Measurements from ENCODE around the gene GPSM1.

Gene GPSM1

DNA sequence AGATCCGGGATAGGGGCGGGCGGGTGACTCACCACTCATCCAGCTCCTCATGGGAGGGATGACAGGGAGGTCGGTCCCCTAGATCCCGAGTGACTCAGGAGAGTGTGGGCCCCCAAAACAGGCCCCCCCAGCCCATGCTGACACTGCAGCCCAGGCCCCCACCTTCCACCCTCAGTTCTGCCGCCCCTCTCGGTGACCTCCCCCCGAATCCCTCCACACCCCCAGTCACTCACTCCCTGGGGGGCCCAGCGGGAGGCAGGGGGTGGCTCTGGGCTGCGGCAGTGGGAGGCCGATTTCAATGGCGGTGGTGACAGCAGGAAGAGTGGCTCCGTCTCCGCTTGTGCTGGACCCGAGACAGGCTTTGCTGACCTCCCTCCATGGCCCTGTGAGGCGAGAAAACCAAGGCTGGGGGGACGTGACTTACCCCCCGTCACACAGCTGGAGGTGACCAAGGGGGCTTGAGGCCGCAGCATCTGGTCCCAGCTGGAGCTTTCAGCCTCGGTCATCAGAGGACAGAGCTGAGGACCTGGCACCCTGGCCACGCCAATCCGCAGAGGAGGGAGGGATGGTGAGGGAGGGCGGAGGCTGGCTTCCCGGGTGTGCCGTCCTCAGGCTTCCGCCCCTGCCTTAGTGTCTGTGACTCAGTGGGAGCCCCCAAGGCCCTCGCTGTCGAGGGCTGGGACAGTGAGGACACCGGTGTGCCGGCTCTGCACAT, 9.0 kb downstream of the GPSM1 start:
- no peak for DNase-seq (ENCODE audit: extremely low read depth, low read depth)

DNA sequence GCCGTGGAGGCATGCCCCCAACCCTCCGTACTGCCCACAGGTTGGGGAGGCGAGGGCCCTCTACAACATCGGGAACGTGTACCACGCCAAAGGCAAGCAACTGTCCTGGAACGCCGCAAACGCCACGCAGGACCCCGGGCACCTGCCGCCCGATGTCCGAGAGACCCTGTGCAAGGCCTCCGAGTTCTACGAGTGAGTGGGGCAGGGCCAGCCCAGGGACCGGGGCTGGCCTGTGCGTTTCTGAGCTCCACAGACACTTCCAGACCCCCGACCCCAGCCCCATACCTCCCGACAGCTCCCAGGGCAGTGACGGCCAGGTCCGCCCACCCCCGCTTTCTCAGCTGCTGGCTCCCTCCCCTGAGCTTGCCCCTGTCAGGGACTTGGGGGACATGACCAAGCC, 9.5 kb downstream of the GPSM1 start:
- DNase-seq (ENCODE audit: extremely low read depth, low read depth), result no peak
- TF ChIP-seq, protein P1, sequence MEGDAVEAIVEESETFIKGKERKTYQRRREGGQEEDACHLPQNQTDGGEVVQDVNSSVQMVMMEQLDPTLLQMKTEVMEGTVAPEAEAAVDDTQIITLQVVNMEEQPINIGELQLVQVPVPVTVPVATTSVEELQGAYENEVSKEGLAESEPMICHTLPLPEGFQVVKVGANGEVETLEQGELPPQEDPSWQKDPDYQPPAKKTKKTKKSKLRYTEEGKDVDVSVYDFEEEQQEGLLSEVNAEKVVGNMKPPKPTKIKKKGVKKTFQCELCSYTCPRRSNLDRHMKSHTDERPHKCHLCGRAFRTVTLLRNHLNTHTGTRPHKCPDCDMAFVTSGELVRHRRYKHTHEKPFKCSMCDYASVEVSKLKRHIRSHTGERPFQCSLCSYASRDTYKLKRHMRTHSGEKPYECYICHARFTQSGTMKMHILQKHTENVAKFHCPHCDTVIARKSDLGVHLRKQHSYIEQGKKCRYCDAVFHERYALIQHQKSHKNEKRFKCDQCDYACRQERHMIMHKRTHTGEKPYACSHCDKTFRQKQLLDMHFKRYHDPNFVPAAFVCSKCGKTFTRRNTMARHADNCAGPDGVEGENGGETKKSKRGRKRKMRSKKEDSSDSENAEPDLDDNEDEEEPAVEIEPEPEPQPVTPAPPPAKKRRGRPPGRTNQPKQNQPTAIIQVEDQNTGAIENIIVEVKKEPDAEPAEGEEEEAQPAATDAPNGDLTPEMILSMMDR (IDR thresholded peaks at IDR 0.05; ENCODE audit: low read depth, low read length), result no peak

More for the DNA sequence above, 9.0 kb downstream of the GPSM1 start:
- TF ChIP-seq, protein P1 (IDR thresholded peaks at IDR 0.05; ENCODE audit: low read depth, low read length), result no peak

DNA sequence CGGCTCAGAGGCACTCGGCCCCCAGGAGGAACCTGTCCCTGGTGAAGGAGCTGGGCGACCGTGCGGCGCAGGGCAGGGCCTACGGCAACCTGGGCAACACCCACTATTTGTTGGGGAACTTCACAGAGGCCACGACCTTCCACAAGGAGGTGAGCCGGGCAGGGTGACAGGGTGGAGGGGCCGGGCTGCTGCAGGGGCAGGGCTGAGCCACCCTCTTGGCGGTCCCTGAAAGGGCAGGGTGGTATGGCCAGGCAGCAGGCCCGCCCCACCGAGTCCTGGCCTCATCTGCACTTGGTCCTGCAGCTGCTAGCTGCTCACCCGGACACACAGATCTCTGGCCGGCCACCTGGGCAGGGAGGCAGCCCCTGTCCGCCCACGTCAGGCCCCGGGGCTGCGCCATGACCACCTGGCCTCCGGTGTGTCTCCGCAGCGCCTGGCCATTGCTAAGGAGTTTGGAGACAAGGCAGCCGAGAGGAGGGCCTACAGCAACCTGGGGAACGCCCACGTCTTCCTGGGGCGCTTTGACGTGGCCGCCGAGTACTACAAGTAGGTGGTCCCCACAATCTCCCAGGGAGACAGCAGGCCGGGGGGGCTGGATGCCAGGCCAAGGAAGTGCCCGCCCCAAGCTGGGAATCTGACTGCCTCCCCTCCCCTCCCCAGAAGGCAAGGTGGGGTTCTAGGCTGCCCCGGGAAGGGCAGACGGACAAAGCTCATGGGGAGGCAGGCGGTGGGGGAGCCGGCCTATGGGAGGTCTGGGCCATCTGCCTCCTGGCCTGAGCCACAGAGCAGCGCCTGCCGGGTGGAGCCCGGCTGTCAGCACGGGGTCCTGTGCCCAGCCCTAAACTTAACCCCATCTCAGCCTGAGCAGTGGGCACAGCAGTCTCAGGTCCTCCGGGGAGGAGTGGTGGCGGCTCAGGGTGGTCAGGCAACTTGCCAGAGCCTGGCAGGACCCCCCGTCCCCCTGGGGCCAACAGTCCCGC, 10.4 kb downstream of the GPSM1 start:
- no peak for DNase-seq (ENCODE audit: extremely low read depth, low read depth)
- TF ChIP-seq, protein P1 (IDR thresholded peaks at IDR 0.05; ENCODE audit: low read depth, low read length), result no peak

DNA sequence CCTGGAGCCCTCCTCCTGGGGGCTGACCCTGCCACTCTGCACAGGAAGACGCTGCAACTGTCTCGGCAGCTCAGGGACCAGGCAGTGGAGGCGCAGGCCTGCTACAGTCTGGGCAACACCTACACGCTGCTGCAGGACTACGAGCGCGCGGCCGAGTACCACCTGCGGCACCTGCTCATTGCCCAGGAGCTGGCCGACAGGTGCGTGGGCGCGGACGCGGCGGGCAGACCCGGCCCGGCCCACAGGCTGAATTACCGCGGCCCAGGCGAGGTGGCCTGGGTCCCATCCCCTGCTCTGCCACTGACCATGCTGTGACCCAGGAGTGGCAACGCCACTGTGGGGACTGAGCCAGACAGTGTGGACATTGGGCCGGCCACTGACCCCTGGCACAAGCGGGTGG, 11.2 kb downstream of the GPSM1 start:
- DNase-seq (ENCODE audit: extremely low read depth, low read depth), result no peak
- TF ChIP-seq, protein P1 (IDR thresholded peaks at IDR 0.05; ENCODE audit: low read depth, low read length), result no peak

DNA sequence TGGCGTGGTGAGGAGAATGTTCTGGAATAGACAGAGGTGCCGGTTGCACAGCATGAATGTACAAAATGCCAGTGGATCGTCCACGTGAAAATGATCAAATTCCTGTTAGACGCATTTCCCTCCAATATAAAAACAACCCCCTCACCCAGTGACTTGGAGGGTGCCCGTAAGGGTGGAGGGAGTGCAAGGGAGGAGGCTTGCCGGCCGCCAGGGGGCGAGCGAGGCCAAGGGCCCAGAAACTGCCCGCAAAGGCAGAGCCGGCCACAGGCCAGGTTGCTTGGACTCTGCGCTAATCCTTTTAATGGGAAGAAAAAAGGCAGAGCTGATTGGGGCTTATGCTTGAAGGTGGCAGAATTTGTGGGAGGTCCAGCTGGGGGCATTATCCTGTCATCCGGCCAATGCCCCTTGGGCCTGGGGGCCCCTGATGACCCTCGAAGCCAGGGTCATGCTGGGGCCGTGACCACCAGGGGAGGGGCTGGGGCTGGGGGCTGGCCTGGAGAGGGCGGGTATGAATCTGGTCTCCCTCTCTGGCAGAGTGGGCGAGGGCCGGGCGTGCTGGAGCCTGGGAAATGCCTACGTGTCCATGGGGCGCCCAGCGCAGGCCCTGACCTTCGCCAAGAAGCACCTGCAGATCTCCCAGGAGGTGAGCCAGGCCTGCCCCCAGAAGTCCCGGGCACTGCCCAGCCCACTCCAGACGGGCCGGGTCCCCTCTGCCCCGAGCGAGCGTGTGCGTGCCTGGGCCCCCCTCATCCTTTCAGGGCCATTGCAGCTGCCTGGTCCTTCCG, 12.0 kb downstream of the GPSM1 start:
- DNase-seq (ENCODE audit: extremely low read depth, low read depth), result no peak
- TF ChIP-seq, protein P1 (IDR thresholded peaks at IDR 0.05; ENCODE audit: low read depth, low read length), result peak; percentile 81

DNA sequence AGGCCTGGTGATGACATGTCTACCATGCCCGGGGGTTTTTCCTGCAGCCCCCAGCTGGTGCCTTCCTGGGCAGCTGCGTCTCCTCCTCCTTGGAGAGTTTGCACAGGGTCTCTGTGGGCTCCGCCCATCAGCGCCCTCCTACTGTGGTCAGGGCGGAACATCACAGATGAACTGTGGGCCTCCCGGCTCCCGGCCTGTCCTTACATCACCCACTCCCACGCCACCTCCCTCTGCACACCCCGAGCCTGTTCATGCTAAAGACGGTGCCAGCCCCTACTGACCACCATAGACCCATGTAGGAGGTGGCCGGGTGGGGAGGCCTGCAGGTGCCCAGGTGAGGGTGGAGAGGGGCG, 12.6 kb downstream of the GPSM1 start:
- DNase-seq (ENCODE audit: extremely low read depth, low read depth), result no peak
- TF ChIP-seq, protein P1 (IDR thresholded peaks at IDR 0.05; ENCODE audit: low read depth, low read length), result no peak
